Prostate gland (tissue), 2 donors: ENCODE results near the gene SLC9C2.

Source experiments
- CTCF ChIP-seq, 4 experiments: fragments of 200-600 bp in 2 of 4; fragments of 450-650 bp in 2 of 4; sonication (generic) in 2 of 4; IDR thresholded peaks; 1 replicate in 3 of 4; 2 replicates in 1 of 4; pipeline ENCODE4 v1.5.1; 2016 to 2019; ENCODE audit warnings: antibody characterized with exemption in 4 of 4, mild to moderate bottlenecking in 2 of 4, moderate library complexity in 2 of 4
- POLR2A ChIP-seq: fragments of 450-650 bp; IDR thresholded peaks from one replicate; pipeline ENCODE4 v1.6.1; 2016; ENCODE audit warnings: antibody characterized with exemption, mild to moderate bottlenecking
- POLR2AphosphoS5 ChIP-seq: sonication (generic); formaldehyde crosslinking; IDR thresholded peaks from one replicate; pipeline ENCODE4 v1.6.1; 2017; ENCODE audit warnings: antibody characterized with exemption

DNA sequence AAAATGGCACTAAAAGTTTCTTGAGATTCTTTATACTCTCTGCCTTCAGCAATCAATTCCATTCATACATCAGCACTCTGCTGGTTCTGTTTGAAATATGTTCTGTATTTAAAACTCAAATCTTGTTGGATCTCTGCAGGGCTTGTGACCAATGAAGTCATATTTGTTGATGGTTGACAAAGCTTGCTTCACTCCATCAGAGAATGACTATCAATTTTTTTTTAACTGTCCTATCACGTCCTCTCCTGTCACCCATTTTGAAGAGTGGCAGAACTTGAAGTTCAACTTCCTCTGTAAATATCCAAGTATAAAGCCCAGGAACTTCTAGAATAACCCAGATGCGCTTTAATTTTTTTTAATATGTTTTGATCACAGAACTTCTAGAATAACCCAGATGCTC lies 114.9 kb downstream of the SLC9C2 start:
- TF ChIP-seq POLR2A (no peak), CTCF (IDR thresholded peaks at IDR 0.05) (no peak), POLR2AphosphoS5 (no peak)
